Measurements from ENCODE around the gene VGLL4. TPM values are rescaled to one million over a fixed set of nuclear protein-coding genes. Genes with fewer than 3 reads are reported as not detected.
A peak's percentile ranks its signal among the peaks of the same experiment; 100 is the strongest.

Gene VGLL4
- total RNA-seq, 1 experiment from 2014 or later, result 46.3 TPM

DNA sequence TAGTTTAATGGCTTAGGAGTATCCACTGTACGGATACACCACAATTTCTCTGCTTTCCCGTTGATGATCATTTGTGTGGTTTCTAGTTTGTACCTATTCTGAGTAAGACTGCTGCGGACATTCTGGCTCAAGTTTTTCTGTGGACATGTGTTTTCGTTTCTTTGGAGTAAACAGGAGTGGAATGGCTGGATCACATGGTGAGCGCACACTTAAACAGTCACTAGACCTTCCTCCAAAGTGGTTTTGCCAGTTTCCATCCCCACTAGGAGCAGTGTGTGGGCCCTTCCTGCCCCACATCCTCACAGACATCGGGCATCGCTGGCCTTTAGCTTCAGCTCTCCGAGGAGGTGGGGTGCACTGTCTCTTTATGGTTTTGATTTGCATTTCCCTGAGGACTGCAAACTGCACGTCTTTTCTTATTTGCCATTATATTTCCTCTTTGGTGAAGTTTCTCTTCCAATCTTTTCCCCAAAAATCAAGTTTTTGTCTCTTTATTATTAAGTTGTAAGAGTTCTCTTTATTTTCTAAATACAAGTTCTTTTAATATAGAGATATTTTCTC is 94.1 kb downstream of the VGLL4 start:
- H4K20me1 ChIP-seq (ENCODE audit: low read length), result no peaks in the 10 kb centered on the region
- POLR2A ChIA-PET (ENCODE audit: unreplicated experiment), result no interaction called here
- no peaks in the 10 kb centered on the region for H3K9me3 ChIP-seq (ENCODE audit: low read length)
- H3K4me3 ChIP-seq (ENCODE audit: low read length), result no peak overlapping the region
- CTCF ChIA-PET, result no interaction called here
- no peak overlapping the region for H3K4me2 ChIP-seq (ENCODE audit: low read length)
- peaks cover 2% of the 10 kb centered on the region; the same call in 1 of the 2 replicates for H3K36me3 ChIP-seq (ENCODE audit: low read depth, low read length)
- no peak overlapping the region for H3K9ac ChIP-seq (ENCODE audit: low read length)
- DNase-seq (no peak), ATAC-seq (no peak)
- TSS peak; percentile 3 for BruUV-seq (replicated peaks)
- H3K4me1 ChIP-seq (ENCODE audit: insufficient read depth, low read length), result no peaks in the 10 kb centered on the region
- intact Hi-C loops (cut with micrococcal nuclease), result no loop called here
- TF ChIP-seq CTCF (conservative IDR thresholded peaks at IDR 0.05; ENCODE audit: low read depth, low read length) (no peak), EZH2phosphoT487 (IDR thresholded peaks at IDR 0.05; ENCODE audit: borderline replicate concordance, low read length) (no peak), EZH2 (IDR thresholded peaks at IDR 0.05; ENCODE audit: low read length, unreplicated experiment) (no peak)
- no peaks in the 10 kb centered on the region for H3K79me2 ChIP-seq (ENCODE audit: low read length)
- H3F3A ChIP-seq (ENCODE audit: low read length, unreplicated experiment), result no peaks in the 10 kb centered on the region
- no peaks in the 10 kb centered on the region for H3K9me2 ChIP-seq (replicated peaks; ENCODE audit: low read length)
- H3K27me3 ChIP-seq (ENCODE audit: low read length), result no peaks in the 10 kb centered on the region
- H3K27ac ChIP-seq (ENCODE audit: low read length), result no peak overlapping the region
- no peak overlapping the region for H2AFZ ChIP-seq (ENCODE audit: low read length)

DNA sequence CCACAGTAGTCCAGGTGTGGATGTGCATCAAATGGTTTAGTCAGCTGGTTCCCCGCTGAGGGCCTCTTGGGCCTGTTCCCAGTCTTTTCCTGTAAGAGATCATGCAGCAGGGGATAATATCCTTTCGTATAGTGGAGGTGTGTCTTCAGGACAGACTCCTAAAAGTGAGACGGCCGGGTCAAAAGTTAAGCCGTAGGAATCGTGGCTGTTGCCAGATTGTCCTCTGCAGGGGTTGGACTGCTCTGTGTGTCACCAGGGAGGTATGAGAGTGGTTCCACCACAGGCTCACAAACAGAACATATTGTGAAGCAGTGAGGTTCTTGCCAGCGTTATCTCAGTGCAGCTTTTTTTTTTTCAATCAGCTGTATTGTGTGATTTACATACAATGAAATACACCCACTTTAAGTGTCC is 95.0 kb downstream of the VGLL4 start:
- Histone ChIP-seq H2AFZ (ENCODE audit: low read length) (no peak overlapping the region), H3K9me2 (replicated peaks; ENCODE audit: low read length) (no peaks in the 10 kb centered on the region), H3K79me2 (ENCODE audit: low read length) (no peaks in the 10 kb centered on the region), H3K36me3 (ENCODE audit: low read depth, low read length) (no peaks in the 10 kb centered on the region; the same call in 1 of the 2 replicates), H3K4me1 (ENCODE audit: insufficient read depth, low read length) (no peaks in the 10 kb centered on the region), H3K27me3 (ENCODE audit: low read length) (no peaks in the 10 kb centered on the region), H3F3A (ENCODE audit: low read length, unreplicated experiment) (no peaks in the 10 kb centered on the region), H4K20me1 (ENCODE audit: low read length) (no peaks in the 10 kb centered on the region), H3K9ac (ENCODE audit: low read length) (no peak overlapping the region), H3K27ac (ENCODE audit: low read length) (no peak overlapping the region), H3K4me2 (ENCODE audit: low read length) (no peak overlapping the region), H3K9me3 (ENCODE audit: low read length) (no peaks in the 10 kb centered on the region), H3K4me3 (ENCODE audit: low read length) (no peak overlapping the region)
- ChIA-PET CTCF (no interaction called here), POLR2A (ENCODE audit: unreplicated experiment) (no interaction called here)
- no TSS peak for BruUV-seq (replicated peaks)
- ATAC-seq (peak; percentile 31), DNase-seq (peak; percentile 18)
- intact Hi-C loops (cut with micrococcal nuclease), result no loop called here
- TF ChIP-seq CTCF (conservative IDR thresholded peaks at IDR 0.05; ENCODE audit: low read depth, low read length), result no peak
- no peak for TF ChIP-seq EZH2 (IDR thresholded peaks at IDR 0.05; ENCODE audit: low read length, unreplicated experiment)
- TF ChIP-seq EZH2phosphoT487 (IDR thresholded peaks at IDR 0.05; ENCODE audit: borderline replicate concordance, low read length), result no peak

DNA sequence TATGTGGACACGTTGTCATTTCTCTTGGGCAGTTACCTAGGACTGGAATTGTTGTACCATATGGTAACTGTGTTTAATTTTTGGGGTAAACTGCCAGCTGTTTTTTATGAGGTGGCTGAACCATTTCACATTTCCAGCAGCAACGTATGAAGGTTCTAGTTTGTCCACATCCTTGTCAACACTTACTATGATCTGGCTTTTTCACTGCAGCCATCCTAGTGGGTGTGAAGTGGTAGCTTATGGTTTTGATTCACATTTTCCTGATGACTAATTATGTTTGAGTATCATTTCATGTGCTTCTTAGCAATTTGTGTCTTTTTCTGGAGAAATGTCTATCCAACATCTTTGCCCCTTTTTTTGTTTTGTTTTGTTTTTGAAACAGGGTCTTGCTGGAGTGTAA is 96.2 kb downstream of the VGLL4 start:
- Histone ChIP-seq H3F3A (ENCODE audit: low read length, unreplicated experiment) (no peaks in the 10 kb centered on the region), H3K4me2 (ENCODE audit: low read length) (no peak overlapping the region), H3K4me1 (ENCODE audit: insufficient read depth, low read length) (no peaks in the 10 kb centered on the region), H3K79me2 (ENCODE audit: low read length) (no peaks in the 10 kb centered on the region), H3K27me3 (ENCODE audit: low read length) (no peaks in the 10 kb centered on the region), H3K36me3 (ENCODE audit: low read depth, low read length) (no peaks in the 10 kb centered on the region; the same call in 1 of the 2 replicates), H3K9me3 (ENCODE audit: low read length) (no peaks in the 10 kb centered on the region), H3K4me3 (ENCODE audit: low read length) (no peak overlapping the region), H2AFZ (ENCODE audit: low read length) (no peak overlapping the region), H4K20me1 (ENCODE audit: low read length) (no peaks in the 10 kb centered on the region), H3K27ac (ENCODE audit: low read length) (no peak overlapping the region), H3K9me2 (replicated peaks; ENCODE audit: low read length) (no peaks in the 10 kb centered on the region), H3K9ac (ENCODE audit: low read length) (no peak overlapping the region)
- CTCF ChIA-PET, result no interaction called here
- TF ChIP-seq CTCF (conservative IDR thresholded peaks at IDR 0.05; ENCODE audit: low read depth, low read length) (no peak), EZH2 (IDR thresholded peaks at IDR 0.05; ENCODE audit: low read length, unreplicated experiment) (no peak), EZH2phosphoT487 (IDR thresholded peaks at IDR 0.05; ENCODE audit: borderline replicate concordance, low read length) (no peak)
- ATAC-seq (no peak), DNase-seq (no peak)
- POLR2A ChIA-PET (ENCODE audit: unreplicated experiment), result no interaction called here
- no TSS peak for BruUV-seq (replicated peaks)
- intact Hi-C loops (cut with micrococcal nuclease), result no loop called here

Measured in PC-3 (cell line).